Right lung (tissue), 5 donors: ENCODE results near the gene SCYGR6. TPM values are rescaled to one million over a fixed set of nuclear protein-coding genes. Genes with fewer than 3 reads are reported as not detected.

ENCODE experiments used
- DNase-seq, 2 donors: peaks; one replicate each; pipeline ENCODE4 v3.0.0-alpha.2; 2013
- polyA plus RNA-seq, 5 donors: library from polyadenylated mRNA; unstranded; fragments of 120-200 nt; gene quantifications; one replicate each; pipeline versions ENCODE4 v1.2.1 to v1.2.3, GENCODE V29; 2013; ENCODE audit warnings: inconsistent platforms in 1 of 5, low replicate concordance in 1 of 5; ENCODE audit not compliant: insufficient read length in 5 of 5, insufficient read depth in 1 of 5

Gene SCYGR6
- polyA plus RNA-seq, 5 donors, result not detected

DNA sequence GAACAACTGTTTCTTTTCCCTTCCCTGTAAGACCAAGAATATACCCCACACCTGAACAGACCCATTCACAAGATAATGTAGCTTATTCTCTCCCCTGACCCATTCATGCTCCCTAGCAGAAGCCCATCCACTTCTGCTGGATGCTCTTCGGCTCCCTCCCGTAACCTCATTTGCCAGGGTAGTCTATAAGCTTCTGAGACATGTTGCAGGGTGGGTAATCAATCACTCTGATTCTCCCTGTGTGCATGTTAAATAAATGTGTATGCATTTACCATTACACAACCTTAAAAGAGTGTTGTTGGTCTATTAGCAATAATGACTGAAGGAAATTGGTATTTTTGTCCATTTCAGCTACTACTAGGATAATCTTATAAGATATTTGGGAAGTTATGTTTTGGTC lies 8.1 kb downstream of the SCYGR6 start:
- no peak for DNase-seq

DNA sequence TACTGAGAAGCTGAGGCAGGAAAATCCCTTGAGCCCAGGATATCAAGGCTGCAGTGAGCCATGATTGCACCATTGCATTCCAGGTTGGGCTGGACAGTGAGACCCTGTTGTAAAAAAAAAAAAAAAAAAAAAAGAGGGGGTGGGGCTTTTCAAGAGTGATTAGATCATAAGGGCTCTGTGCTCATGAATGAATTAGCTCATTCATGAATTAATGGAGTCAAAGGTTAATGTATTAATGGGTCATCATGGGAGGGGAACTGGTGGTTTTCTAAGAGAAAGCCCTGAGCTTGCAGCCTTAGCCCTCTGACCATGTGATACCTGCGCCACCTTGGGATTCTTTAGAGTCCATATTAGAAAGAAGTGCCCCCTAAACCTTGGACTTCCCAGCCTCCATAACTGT lies 11.3 kb downstream of the SCYGR6 start:
- DNase-seq, result no peak

DNA sequence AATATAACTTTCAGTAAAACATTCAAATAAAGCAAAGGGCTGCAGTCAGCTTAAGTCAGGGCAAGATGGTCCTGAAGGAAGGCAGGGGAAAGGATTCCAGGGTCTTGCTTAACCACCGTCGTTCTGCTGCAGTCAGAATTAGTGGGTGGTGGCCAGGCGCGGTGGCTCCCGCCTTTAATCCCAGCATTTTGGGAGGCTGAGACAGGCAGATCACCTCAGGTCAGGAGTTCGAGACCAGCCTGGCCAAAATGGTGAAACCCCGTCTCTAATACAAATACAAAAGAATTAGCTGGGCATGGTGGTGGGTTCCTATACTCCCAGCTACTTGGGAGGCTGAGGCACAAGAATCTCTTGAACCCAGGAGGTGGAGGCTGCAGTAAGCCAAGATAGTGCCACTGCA lies 13.6 kb downstream of the SCYGR6 start:
- DNase-seq, result no peak

DNA sequence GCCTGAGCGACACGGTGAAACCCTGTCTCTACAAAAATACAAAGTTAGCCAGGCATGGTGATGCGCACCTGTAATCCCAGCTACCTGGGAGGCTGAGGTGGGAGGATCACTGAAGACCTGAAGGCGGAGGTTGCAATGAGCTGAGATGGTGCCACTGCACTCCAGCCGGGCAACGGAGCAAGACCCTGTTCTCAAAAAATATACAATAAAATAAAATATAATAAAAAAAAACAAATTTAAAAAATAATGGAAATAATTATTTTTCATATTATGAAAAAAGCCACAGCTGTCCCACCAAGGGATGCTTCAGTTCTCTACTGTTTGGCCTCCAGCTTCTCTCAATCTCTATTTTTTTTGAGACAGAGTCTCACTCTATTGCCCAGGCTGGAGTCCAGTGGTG lies 17.2 kb downstream of the SCYGR6 start:
- DNase-seq, result no peak

GRCh38 chr2:227706859-227707258 lies 17.7 kb downstream of the SCYGR6 start:
- DNase-seq, result no peak

DNA sequence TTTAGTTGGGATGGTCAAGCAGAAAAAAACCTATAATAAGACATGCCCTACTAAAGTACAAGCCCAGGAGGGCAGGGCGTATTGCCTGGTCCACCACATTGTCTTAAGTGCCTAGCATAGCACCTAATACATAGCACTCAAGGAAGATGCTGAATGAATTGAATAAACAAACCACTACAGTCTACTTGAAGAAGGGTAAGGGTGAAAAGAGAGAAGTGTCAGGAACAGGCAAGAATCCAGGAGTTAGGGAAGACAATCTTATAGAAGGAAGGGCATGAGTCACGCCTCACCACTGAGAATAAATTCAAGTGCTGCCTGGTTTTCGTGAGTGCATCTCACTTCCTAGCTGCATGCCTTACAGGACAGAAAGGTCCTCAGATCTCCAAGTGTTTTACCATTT lies 20.6 kb downstream of the SCYGR6 start:
- DNase-seq, result no peak

DNA sequence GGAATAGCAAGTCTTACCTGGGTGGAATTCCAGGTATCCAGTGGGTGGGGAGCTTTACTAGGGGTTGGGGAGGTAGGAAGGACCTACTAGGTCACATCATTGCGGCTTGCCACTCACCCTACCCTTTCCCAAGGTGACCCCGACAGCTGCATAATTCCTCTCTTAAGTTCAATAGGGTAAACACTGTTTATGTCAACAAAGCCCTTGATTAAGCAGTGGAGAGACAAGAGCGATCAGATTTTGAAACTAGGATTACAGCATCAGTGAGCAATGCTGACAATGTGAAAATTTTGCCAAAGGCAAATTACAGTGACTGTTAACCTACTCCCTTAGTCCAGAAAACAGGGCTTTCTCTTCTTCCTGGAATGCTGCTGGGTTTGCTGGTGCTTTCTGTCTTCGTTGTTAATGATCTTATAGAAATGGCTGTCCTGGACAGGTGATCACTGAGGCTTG lies 21.3 kb downstream of the SCYGR6 start:
- DNase-seq, result peak in 1 of 2 donors; percentile 7

DNA sequence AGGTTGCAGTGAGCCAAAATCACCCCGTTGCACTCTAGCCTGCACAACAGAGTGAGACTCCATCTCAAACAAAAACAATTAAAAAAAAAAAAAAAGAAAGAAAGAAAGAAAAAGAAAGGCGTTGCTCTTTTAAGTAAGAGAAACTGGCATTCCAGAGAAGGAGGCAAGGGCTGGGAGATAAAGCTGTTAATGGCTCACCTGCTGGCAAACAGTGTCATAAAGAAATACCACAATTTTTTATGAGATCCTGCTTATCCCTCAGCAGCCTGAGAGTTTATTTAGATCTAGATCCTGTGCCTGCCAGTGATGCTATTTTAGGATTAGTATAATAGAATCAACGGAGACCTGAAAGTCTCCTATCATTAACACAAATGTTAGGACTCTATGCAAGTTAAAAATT lies 23.0 kb downstream of the SCYGR6 start:
- DNase-seq, result no peak

GRCh38 chr2:227696990-227697679 lies 27.4 kb downstream of the SCYGR6 start:
- DNase-seq, result no peak

GRCh38 chr2:227687189-227687588 lies 37.4 kb downstream of the SCYGR6 start:
- no peak for DNase-seq

- DNase-seq, result no peak
Observed at GRCh38 chr2:227684258-227684657, 40.3 kb downstream of the SCYGR6 start.

DNA sequence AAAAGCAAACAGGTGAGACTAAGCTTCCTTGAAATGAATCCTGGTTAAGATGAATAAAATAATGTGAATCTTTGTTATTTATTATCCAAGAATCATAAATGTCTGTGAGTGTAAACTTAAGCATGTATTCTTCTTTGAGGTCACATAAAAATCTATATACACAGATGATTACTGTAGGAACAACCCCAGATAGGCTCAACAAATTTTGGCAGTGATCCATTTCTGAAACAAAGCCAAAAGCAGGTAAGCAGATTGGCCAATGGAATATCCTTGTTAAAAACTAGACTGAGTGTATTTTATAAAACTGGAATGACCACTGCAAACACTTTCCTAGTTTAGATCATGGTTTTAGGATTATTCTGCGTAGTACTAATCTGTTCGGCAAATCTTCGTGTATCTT lies 46.6 kb downstream of the SCYGR6 start:
- DNase-seq, result no peak

- DNase-seq, result no peak
Observed at GRCh38 chr2:227674485-227674884, 50.1 kb downstream of the SCYGR6 start.

Other genes with a start within 250 kb of the SCYGR6 start
- gene SCYGR2, start 125.9 kb downstream of the SCYGR6 start, polyA plus RNA-seq, result not detected
- not detected for gene SCYGR3, start 109.9 kb downstream of the SCYGR6 start, polyA plus RNA-seq
- gene SCYGR4, start 107.3 kb downstream of the SCYGR6 start, polyA plus RNA-seq, result under 1 TPM in 4 of 5 donors, not detected in 1; 0.10 to 0.22 (median 0.13) TPM
- gene SCYGR5, start 58.0 kb downstream of the SCYGR6 start, polyA plus RNA-seq, result not detected
- gene SLC19A3, start 6.7 kb downstream of the SCYGR6 start, polyA plus RNA-seq, result 10 to 100 TPM; 17.8 to 32.3 (median 20.3) TPM
- not detected for gene SCYGR7, start 3.6 kb upstream of the SCYGR6 start, polyA plus RNA-seq
- gene SCYGR8, start 21.1 kb upstream of the SCYGR6 start, polyA plus RNA-seq, result not detected
- gene CCL20, start 89.1 kb upstream of the SCYGR6 start, polyA plus RNA-seq, result 1 to 10 TPM in 2 of 5 donors, under 1 TPM in 3; 0.31 to 1.4 (median 0.59) TPM
- gene DAW1, start 146.9 kb upstream of the SCYGR6 start, polyA plus RNA-seq, result 1 to 10 TPM in 4 of 5 donors, under 1 TPM in 1; 0.76 to 4.9 (median 3.3) TPM